ENCODE data around the gene FXYD3.
"Not testable (repeated sequence)": the region's sequence is repeated elsewhere in the genome, so short reads cannot be mapped to it uniquely, and the experiment has no call there.

Gene FXYD3

GRCh38 chr19:35125270-35125717 lies 9.7 kb downstream of the FXYD3 start:
- no peak for DNase-seq (ENCODE audit: low spot score)

- DNase-seq (ENCODE audit: low spot score), result no peak
Observed at GRCh38 chr19:35125749-35126623, 10.4 kb downstream of the FXYD3 start.

- DNase-seq (ENCODE audit: low spot score), result peak; percentile 84
Observed at GRCh38 chr19:35126624-35126959, 11.0 kb downstream of the FXYD3 start.

- no peak for DNase-seq (ENCODE audit: low spot score)
Observed at GRCh38 chr19:35127871-35128270, 12.2 kb downstream of the FXYD3 start.

GRCh38 chr19:35128398-35129057 lies 12.9 kb downstream of the FXYD3 start:
- DNase-seq (ENCODE audit: low spot score), result no peak

- DNase-seq (ENCODE audit: low spot score), result not testable (repeated sequence)
Observed at GRCh38 chr19:35129724-35130274, 14.2 kb downstream of the FXYD3 start.

- DNase-seq (ENCODE audit: low spot score), result no peak
Observed at GRCh38 chr19:35130761-35131720, 15.4 kb downstream of the FXYD3 start.

- no peak for DNase-seq (ENCODE audit: low spot score)
Observed at GRCh38 chr19:35132254-35132653, 16.6 kb downstream of the FXYD3 start.

- no peak for DNase-seq (ENCODE audit: low spot score)
Observed at GRCh38 chr19:35133826-35134225, 18.2 kb downstream of the FXYD3 start.

- peak; percentile 32 for DNase-seq (ENCODE audit: low spot score)
Observed at GRCh38 chr19:35134601-35135242, 19.1 kb downstream of the FXYD3 start, which contains the start of gene LGI4. Gene LGI4 (minus strand): TSS chr19:35135059. CDS start chr19:35134680, 379 bp downstream.

GRCh38 chr19:35135389-35135909 lies 19.8 kb downstream of the FXYD3 start:
- DNase-seq (ENCODE audit: low spot score), result peak; percentile 91

GRCh38 chr19:35136231-35136630 lies 20.6 kb downstream of the FXYD3 start:
- no peak for DNase-seq (ENCODE audit: low spot score)

- DNase-seq (ENCODE audit: low spot score), result no peak
Observed at GRCh38 chr19:35136977-35137702, 21.5 kb downstream of the FXYD3 start.

- no peak for DNase-seq (ENCODE audit: low spot score)
Observed at GRCh38 chr19:35138305-35138892, 22.8 kb downstream of the FXYD3 start, which contains the start of gene FXYD1. Gene FXYD1 (plus strand): TSS chr19:35138824. CDS start chr19:35140080, 1,256 bp downstream.

- no peak for DNase-seq (ENCODE audit: low spot score)
Observed at GRCh38 chr19:35140207-35140961, 24.8 kb downstream of the FXYD3 start.

GRCh38 chr19:35140962-35141836 lies 25.6 kb downstream of the FXYD3 start:
- DNase-seq (ENCODE audit: low spot score), result peak; percentile 96

GRCh38 chr19:35141837-35142605 lies 26.4 kb downstream of the FXYD3 start:
- DNase-seq (ENCODE audit: low spot score), result no peak
